PC-9 (cell line): Measurements from ENCODE around the gene ANP32A. TPM values are rescaled to one million over a fixed set of nuclear protein-coding genes. Genes with fewer than 3 reads are reported as not detected.

Experiments used
- BruUV-seq: library from RNA; stranded (reverse); fragments of 400-500 nt; replicated peaks from 2 replicates; lab custom pipeline; 2021; lab: Mats Ljungman, UMichigan
- CTCF ChIA-PET: fragments of 300-600 bp; sonication (Branson Sonifier 250); formaldehyde crosslinking; loops from one replicate; lab custom pipeline; 2022; ENCODE audit warnings: antibody characterized with exemption; lab: Charles Lee
- POLR2A ChIA-PET: fragments of 300-600 bp; sonication (Branson Sonifier 250); formaldehyde crosslinking; loops from one replicate; lab custom pipeline; 2022; ENCODE audit warnings: antibody characterized with exemption; ENCODE audit not compliant: unreplicated experiment; lab: Charles Lee
- DNase-seq, 2 experiments: peaks; one replicate each; pipeline versions ENCODE4 v3.0.0 to v3.0.0-alpha.2; 2015 to 2022; ENCODE audit warnings: mixed read lengths in 1 of 2
- H2AFZ ChIP-seq: fragments of 200-600 bp; sonication (generic); 2 replicates; pipeline ENCODE4 v1.8.1; 2017; ENCODE audit warnings: antibody characterized with exemption
- H3F3A ChIP-seq: fragments of 200-600 bp; sonication (generic); 2 replicates; pipeline ENCODE4 v1.8.1; 2017; ENCODE audit warnings: antibody characterized with exemption, mild to moderate bottlenecking, low read depth; ENCODE audit not compliant: insufficient read depth
- H3K27ac ChIP-seq: fragments of 200-600 bp; sonication (generic); 2 replicates; pipeline ENCODE4 v1.6.1; 2016; ENCODE audit warnings: mixed run types
- H3K27me3 ChIP-seq: fragments of 200-600 bp; sonication (generic); 2 replicates; pipeline ENCODE4 v1.6.1; 2016; ENCODE audit warnings: low read depth, mixed run types; ENCODE audit not compliant: insufficient read depth
- H3K36me3 ChIP-seq: fragments of 200-600 bp; sonication (generic); 2 replicates; pipeline ENCODE4 v1.6.1; 2016; ENCODE audit warnings: low read depth, mixed run types
- H3K4me1 ChIP-seq: fragments of 200-600 bp; sonication (generic); replicated peaks from 2 replicates; pipeline ENCODE4 v1.6.1; 2016; ENCODE audit warnings: mixed run types; ENCODE audit not compliant: insufficient read depth
- H3K4me2 ChIP-seq: fragments of 200-600 bp; sonication (generic); 2 replicates; pipeline ENCODE4 v1.6.1; 2017; ENCODE audit warnings: mixed run types
- H3K4me3 ChIP-seq: fragments of 200-600 bp; sonication (generic); 2 replicates; pipeline ENCODE4 v1.6.1; 2016; ENCODE audit warnings: mixed run types
- H3K79me2 ChIP-seq: fragments of 200-600 bp; sonication (generic); 2 replicates; pipeline ENCODE4 v1.6.1; 2017; ENCODE audit warnings: low read depth, mixed run types
- H3K9me2 ChIP-seq: fragments of 200-600 bp; sonication (generic); 2 replicates; pipeline ENCODE4 v1.8.1; 2017; ENCODE audit warnings: mild to moderate bottlenecking; ENCODE audit not compliant: insufficient read depth
- H3K9me3 ChIP-seq: fragments of 200-600 bp; sonication (generic); 2 replicates; pipeline ENCODE4 v1.8.1; 2016; ENCODE audit warnings: low read depth; ENCODE audit not compliant: insufficient read depth
- H4K20me1 ChIP-seq: fragments of 200-600 bp; sonication (generic); 2 replicates; pipeline ENCODE4 v1.8.1; 2017; ENCODE audit not compliant: insufficient read depth
- EZH2 ChIP-seq: fragments of 200-600 bp; sonication (generic); IDR thresholded peaks from 2 replicates; pipeline ENCODE4 v1.8.0; 2017; ENCODE audit warnings: antibody characterized with exemption, low read depth
- intact Hi-C: fragments of 100-400 bp; cut with micrococcal nuclease; formaldehyde crosslinking; loops from one replicate; pipeline ENCODE4 v1.10.0; 2022; ENCODE audit not compliant: unreplicated experiment
- total RNA-seq: library from RNA; stranded (reverse); gene quantifications from 2 replicates; pipeline ENCODE4 v1.2.3, GENCODE V29; 2021
- TF ChIP-seq, protein P1 (sequence below): fragments of 200-600 bp; sonication (generic); conservative IDR thresholded peaks from 2 replicates; pipeline ENCODE4 v1.6.1; 2017; ENCODE audit warnings: mixed run types, antibody characterized with exemption, mild to moderate bottlenecking, moderate library complexity

Gene ANP32A
- total RNA-seq, 1 experiment from 2014 or later: 182 TPM

GRCh38 chr15:68767833-68768232, 52.9 kb downstream of the ANP32A start:
- Histone ChIP-seq H3K4me1 (no peaks in the 10 kb centered on the region), H3K9me2 (no peaks in the 10 kb centered on the region), H3K79me2 (no peaks in the 10 kb centered on the region), H3K4me2 (no peak overlapping the region), H3F3A (no peaks in the 10 kb centered on the region), H3K4me3 (no peak overlapping the region), H4K20me1 (no peaks in the 10 kb centered on the region), H3K27ac (no peak overlapping the region), H3K27me3 (no peaks in the 10 kb centered on the region), H2AFZ (no peak overlapping the region), H3K36me3 (no peaks in the 10 kb centered on the region), H3K9me3 (no peaks in the 10 kb centered on the region)
- no TSS peak for BruUV-seq
- CTCF ChIA-PET: no interaction called here
- DNase-seq: no peak
- no peak for TF ChIP-seq EZH2
- TF ChIP-seq, protein P1, sequence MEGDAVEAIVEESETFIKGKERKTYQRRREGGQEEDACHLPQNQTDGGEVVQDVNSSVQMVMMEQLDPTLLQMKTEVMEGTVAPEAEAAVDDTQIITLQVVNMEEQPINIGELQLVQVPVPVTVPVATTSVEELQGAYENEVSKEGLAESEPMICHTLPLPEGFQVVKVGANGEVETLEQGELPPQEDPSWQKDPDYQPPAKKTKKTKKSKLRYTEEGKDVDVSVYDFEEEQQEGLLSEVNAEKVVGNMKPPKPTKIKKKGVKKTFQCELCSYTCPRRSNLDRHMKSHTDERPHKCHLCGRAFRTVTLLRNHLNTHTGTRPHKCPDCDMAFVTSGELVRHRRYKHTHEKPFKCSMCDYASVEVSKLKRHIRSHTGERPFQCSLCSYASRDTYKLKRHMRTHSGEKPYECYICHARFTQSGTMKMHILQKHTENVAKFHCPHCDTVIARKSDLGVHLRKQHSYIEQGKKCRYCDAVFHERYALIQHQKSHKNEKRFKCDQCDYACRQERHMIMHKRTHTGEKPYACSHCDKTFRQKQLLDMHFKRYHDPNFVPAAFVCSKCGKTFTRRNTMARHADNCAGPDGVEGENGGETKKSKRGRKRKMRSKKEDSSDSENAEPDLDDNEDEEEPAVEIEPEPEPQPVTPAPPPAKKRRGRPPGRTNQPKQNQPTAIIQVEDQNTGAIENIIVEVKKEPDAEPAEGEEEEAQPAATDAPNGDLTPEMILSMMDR: no peak
- POLR2A ChIA-PET: no interaction called here
- intact Hi-C loops: no loop called here

- Histone ChIP-seq H2AFZ (no peak overlapping the region), H3K79me2 (no peaks in the 10 kb centered on the region), H3K4me3 (no peak overlapping the region), H4K20me1 (no peaks in the 10 kb centered on the region), H3F3A (no peaks in the 10 kb centered on the region), H3K9me2 (no peaks in the 10 kb centered on the region), H3K36me3 (no peaks in the 10 kb centered on the region), H3K4me2 (no peak overlapping the region), H3K27ac (no peak overlapping the region), H3K9me3 (no peaks in the 10 kb centered on the region), H3K27me3 (no peaks in the 10 kb centered on the region), H3K4me1 (no peaks in the 10 kb centered on the region)
- POLR2A ChIA-PET: interaction anchor here (0.6 to 0.7 kb wide), 2 partner anchors 100 to 383 kb away, joined by 3 to 5 read pairs; no protein-coding TSS in a partner anchor
- BruUV-seq: no TSS peak
- CTCF ChIA-PET: interaction anchor here (0.6 to 0.7 kb wide), 2 partner anchors 30 to 525 kb away, joined by 3 to 4 read pairs; no protein-coding TSS in a partner anchor
- no peak for DNase-seq
- TF ChIP-seq, protein P1: no peak
- no peak for TF ChIP-seq EZH2
- intact Hi-C loops: no loop called here
Measured at GRCh38 chr15:68765602-68766368, 54.9 kb downstream of the ANP32A start.

DNA sequence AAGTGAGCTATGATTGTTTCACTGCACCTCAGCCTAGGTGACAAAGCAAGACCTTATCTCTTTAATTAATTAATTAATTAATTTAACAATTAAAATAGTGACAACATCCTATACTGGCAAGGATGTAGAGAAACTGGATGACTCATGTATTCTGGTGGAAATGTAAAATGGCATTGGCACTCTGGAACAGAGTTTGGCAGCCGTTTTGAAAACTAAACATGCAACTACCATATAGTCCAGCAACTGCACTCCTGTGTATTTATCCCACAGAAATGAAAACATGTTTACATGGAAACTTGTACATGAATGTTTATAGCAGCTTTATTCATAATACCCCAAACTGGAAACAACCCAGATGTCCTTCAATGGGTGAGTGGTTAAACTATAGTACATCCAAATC, 56.6 kb downstream of the ANP32A start:
- Histone ChIP-seq H3K4me3 (no peak overlapping the region), H2AFZ (no peak overlapping the region), H4K20me1 (no peaks in the 10 kb centered on the region), H3K9me3 (no peaks in the 10 kb centered on the region), H3K79me2 (no peaks in the 10 kb centered on the region), H3K4me2 (no peak overlapping the region), H3K27ac (no peak overlapping the region), H3K36me3 (no peaks in the 10 kb centered on the region), H3F3A (no peaks in the 10 kb centered on the region), H3K4me1 (no peaks in the 10 kb centered on the region), H3K27me3 (no peaks in the 10 kb centered on the region), H3K9me2 (no peaks in the 10 kb centered on the region)
- no peak for TF ChIP-seq EZH2
- TF ChIP-seq, protein P1: no peak
- no TSS peak for BruUV-seq
- DNase-seq: no peak
- CTCF ChIA-PET: no interaction called here
- intact Hi-C loops: loop anchor here (1.0 kb wide), 1 partner anchor 11 kb away; no protein-coding TSS in a partner anchor
- POLR2A ChIA-PET: no interaction called here
